ENCODE measurements around the gene RFC5.
A peak's percentile ranks its signal among the peaks of the same experiment; 100 is the strongest.
"Not testable (repeated sequence)": the region's sequence is repeated elsewhere in the genome, so short reads cannot be mapped to it uniquely, and the experiment has no call there.

Gene RFC5

GRCh38 chr12:118016424-118017264 is at the start of gene RFC5:
Gene RFC5, plus strand, starts transcription at chr12:118016703. Its CDS starts 125 bp downstream, at chr12:118016828.
- DNase-seq, result peak; percentile 99

GRCh38 chr12:117967043-117967442 is 49.5 kb upstream of the RFC5 start:
- DNase-seq, result no peak

GRCh38 chr12:117967512-117967911 is 49.0 kb upstream of the RFC5 start:
- DNase-seq, result no peak

DNA sequence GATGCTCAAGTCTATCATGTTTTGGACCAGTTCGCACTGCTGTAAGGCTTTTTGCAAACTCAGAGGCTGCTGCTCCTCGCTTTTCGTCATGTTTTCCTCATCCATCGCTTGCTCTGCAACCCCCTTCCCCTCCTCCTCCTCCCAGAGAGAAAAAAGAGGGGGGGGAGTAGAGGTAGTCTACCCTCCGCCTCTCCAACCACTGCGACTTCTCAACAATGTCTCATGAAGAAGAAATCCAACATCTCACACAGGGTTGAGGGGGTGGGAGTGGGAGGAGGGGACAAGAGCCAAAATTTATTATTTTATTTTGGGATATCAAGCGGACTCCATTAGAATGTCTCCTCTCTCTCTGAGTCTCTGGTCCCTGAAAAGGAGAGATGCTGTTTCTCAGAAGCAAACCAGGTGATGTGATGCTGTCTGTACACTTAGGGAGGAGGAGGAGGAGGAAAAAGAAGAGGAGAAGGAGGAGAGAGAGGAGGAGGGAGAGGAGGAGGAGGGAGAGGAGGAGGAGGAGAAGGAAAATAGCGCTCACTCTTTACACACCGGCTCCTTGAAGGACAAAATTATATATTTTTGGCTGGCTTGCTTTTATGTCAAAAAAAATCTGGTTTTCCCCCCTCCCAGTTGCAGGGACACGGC is 48.2 kb upstream of the RFC5 start:
- DNase-seq, result peak; percentile 26

DNA sequence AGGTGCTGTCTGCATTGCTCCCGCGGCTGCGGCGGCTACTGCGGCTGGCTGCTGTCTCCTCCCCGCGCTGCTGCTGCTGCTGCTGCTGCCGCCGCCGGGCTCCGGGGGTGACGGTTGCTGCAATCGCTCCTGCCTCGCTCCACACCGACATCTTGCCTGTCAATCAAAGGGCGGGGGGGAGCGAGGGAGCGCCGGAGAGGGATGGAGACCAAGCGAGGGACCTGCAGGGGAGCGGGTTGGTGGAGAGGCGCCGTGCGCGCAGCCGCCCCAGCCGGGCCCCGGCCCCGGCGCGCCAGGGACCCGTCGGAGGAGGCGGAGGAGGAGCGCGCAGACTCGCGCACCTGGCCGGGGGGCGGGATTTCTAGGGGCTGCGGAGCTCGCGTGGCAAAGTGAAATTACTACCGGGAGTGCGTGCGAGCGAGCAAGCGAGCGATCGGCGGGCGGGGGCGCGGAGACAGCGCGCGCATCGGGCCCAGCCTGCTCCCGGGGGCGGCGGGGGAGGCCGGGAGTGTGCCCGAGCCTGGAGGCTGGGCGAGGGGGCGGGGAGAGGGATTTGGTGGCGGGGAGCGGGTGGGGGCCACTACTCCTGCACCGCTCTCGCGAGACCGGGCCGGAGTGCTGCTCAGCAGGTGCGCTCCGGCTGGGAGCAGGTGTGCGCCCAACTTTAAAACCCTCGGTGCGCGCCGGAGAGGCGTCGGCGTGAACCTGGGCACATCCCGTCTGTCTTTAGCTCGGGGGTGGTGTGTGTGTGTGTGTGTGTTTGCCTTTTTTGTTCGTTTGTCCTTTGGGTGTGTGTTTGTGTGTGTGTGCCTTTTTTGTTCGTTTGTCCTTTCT is 47.5 kb upstream of the RFC5 start, which contains the start of gene KSR2:
TSS of gene KSR2 (minus strand) at position 165 of the 834 bp plus-strand sequence. CDS start 735 bp downstream, outside the sequence.
- DNase-seq, result peak; percentile 96

- no peak for DNase-seq
Observed at GRCh38 chr12:117970334-117970733, 46.2 kb upstream of the RFC5 start.

DNA sequence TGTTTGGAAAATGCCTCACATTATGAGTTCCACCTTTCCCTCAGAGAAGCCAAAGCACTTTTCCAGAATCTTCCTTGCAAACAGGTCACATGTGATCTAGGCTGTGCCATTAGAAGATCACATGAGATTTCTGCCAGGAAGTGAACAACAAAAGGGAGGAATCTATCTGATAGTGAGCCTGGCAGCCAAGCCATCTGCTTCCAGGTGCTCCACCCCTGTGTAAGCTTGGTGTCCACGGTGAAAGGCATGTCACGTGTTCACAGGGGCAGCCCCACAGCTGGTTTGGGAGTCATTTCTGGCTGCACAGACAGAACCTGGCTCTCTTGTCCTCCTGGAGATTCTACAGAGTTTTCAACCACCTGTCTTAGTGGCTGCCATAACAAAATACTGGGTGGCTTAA is 44.2 kb upstream of the RFC5 start:
- DNase-seq, result peak; percentile 4

DNA sequence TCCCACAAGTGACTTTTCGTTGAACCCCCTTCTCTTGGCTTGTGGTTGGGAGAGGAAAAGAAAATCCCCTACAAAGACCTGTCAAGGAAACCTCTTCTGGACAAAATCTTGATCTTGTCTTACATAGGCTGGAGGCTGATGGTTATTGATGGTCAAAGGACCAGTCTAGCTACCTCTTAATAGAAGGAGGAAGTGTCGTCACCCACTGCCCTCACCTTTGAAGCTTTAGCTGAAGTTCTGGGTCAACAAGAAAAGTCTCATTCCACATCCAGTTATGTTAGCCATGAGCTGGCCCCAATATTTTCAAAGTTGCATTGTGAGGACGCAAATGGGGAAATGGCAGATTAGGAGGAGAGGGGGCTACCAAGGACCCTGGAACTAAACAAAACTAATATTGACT is 41.5 kb upstream of the RFC5 start:
- DNase-seq, result no peak

GRCh38 chr12:117977373-117977772 is 39.1 kb upstream of the RFC5 start:
- DNase-seq, result no peak

GRCh38 chr12:117980616-117981015 is 35.9 kb upstream of the RFC5 start:
- no peak for DNase-seq

DNA sequence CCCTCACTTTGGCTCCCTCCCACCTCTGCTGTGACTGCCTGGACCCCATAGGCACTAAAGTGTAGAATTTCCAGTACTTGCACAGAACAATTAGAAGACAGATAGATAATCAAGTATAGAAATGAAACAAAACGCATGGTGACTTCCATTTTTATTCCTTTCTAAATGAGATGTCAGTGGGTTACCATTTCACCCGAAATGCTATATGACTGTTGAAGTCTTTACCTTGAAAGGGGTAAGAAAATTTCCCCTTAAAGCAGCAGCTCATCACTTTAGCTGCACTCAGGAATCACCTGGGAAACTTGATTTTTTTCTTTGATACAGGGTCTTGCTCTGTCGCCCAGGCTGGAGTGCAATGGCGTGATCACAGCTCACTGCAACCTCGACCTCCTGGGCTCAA is 35.2 kb upstream of the RFC5 start:
- no peak for DNase-seq

- DNase-seq, result no peak
Observed at GRCh38 chr12:117985182-117985581, 31.3 kb upstream of the RFC5 start.

- no peak for DNase-seq
Observed at GRCh38 chr12:117986705-117987469, 29.6 kb upstream of the RFC5 start.

DNA sequence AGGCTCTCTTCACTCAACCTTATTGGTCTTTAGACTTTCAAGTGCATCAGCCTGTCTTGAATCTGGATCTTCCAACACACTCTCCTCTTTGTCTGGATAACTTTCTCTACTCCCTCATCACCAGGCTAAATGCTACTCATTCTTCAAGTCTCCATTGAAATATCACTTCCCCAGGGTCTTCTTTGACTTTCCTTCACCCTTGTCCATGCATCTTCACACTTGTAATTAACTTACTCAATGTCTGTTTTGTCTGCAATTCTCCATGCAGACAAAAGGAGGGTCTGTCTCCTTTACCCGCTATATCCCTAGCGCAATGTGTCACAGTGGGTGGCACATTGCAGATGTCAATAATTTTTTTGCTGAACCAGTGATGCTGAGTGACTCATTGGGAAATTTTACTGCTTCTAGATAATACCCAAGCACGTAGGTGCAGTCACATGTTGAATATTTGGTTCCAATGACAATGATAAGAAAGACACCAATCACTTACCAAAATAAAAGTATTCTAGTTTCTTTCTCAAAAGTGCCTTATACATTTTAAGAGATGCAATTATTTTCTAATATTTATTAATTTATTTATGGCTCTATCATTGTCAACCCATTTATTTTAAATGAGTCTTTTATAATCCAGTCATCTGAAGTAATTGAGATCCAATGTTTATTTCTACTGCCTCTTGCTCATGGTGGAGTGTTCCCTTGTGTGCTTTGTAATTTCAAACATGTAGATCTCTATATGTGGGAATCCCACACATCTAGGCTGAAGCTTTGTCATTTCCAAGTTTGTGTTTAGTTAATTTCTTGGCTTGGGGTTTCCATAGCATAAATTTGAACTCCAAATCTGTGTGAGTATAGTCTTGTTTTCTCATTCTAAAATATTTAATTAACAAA is 21.7 kb upstream of the RFC5 start:
- no peak for DNase-seq

GRCh38 chr12:117998719-117999118 is 17.8 kb upstream of the RFC5 start:
- no peak for DNase-seq

GRCh38 chr12:117999806-118000205 is 16.7 kb upstream of the RFC5 start:
- not testable (repeated sequence) for DNase-seq

GRCh38 chr12:118010903-118011302 is 5.6 kb upstream of the RFC5 start:
- no peak for DNase-seq

GRCh38 chr12:118011377-118011776 is 5.1 kb upstream of the RFC5 start:
- DNase-seq, result no peak

DNA sequence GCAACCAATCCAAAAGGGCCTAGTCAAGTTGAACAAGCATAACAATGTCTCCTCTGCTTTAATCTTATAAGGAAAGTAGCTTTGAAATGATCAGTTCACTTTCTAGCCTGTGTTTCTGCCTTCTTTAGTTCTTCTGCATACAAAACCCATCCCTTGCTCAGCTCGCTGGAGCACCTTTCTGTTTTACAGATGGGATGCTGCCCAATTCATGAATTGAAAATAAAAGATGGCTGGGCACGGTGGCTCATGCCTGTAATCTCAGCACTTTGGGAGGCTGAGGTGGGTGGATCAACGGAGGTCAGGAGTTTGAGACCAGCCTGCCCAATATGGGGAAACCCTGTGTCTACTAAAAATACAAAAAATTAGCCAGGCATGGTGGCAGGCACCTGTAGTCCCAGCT is 4.5 kb upstream of the RFC5 start:
- no peak for DNase-seq

DNA sequence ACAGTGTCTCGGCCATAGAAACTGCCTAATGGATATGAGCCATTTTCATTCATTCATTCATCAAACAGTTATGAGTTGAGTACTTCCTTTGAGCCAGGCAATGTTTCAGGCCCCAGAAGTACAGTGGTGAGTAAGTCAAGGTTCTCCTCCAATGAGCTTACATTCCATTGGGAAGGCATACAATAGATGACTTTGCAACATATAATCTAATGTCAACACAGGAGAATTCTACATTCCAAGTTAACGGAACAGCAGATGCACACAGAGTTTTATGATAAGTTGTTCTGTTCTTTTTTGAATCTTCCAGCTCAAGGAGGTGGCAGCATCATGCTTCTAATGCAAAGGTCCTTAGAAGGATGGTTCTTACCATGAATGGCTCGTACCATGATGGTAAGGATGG is 3.2 kb upstream of the RFC5 start:
- no peak for DNase-seq

- DNase-seq, result no peak
Observed at GRCh38 chr12:118015306-118015705, 1.2 kb upstream of the RFC5 start.

- DNase-seq, result no peak
Observed at GRCh38 chr12:118015944-118016343, 559 bp upstream of the RFC5 start.
